GM23338 (cell line): ENCODE results near the gene KLK2. TPM values are rescaled to one million over a fixed set of nuclear protein-coding genes. Genes with fewer than 3 reads are reported as not detected.

ENCODE experiments used
- ATAC-seq: fragments of 200-7000 bp; cut with Tn5 transposase; 3 replicates; pipeline ENCODE4 v1.9.1; 2020
- DNase-seq: peaks from one replicate; pipeline ENCODE4 v3.0.0-alpha.2; 2015; ENCODE audit warnings: low spot score
- H2AFZ ChIP-seq: fragments of 200-600 bp; sonication (generic); 2 replicates; pipeline ENCODE4 v1.8.0; 2016; ENCODE audit warnings: antibody characterized with exemption, mild to moderate bottlenecking, moderate library complexity
- H3F3A ChIP-seq: fragments of 200-600 bp; sonication (generic); replicated peaks from 2 replicates; pipeline ENCODE4 v1.8.0; 2017; ENCODE audit warnings: antibody characterized with exemption, mixed run types, low read depth
- H3K27ac ChIP-seq: fragments of 200-600 bp; sonication (generic); 2 replicates; pipeline ENCODE4 v1.6.1; 2016; ENCODE audit warnings: low read depth
- H3K27me3 ChIP-seq: fragments of 200-600 bp; sonication (generic); 2 replicates; pipeline ENCODE4 v1.8.0; 2016; ENCODE audit warnings: mild to moderate bottlenecking, mixed run types, moderate library complexity; ENCODE audit not compliant: insufficient read depth
- H3K36me3 ChIP-seq: fragments of 200-600 bp; sonication (generic); 2 replicates; pipeline ENCODE4 v1.8.0; 2016; ENCODE audit warnings: mild to moderate bottlenecking; ENCODE audit not compliant: insufficient read depth
- H3K4me1 ChIP-seq: fragments of 200-600 bp; sonication (generic); 2 replicates; pipeline ENCODE4 v1.8.0; 2016; ENCODE audit warnings: mild to moderate bottlenecking, moderate library complexity; ENCODE audit not compliant: insufficient read depth
- H3K4me2 ChIP-seq: fragments of 200-600 bp; sonication (generic); 2 replicates; pipeline ENCODE4 v1.7.1; 2017; ENCODE audit warnings: mixed run types
- H3K4me3 ChIP-seq: fragments of 200-600 bp; sonication (generic); 2 replicates; pipeline ENCODE4 v1.6.1; 2016; ENCODE audit warnings: mixed run types
- H3K79me2 ChIP-seq: fragments of 200-600 bp; sonication (generic); replicated peaks from 2 replicates; pipeline ENCODE4 v1.8.0; 2017; ENCODE audit warnings: mild to moderate bottlenecking; ENCODE audit not compliant: insufficient read depth
- H3K9me2 ChIP-seq: fragments of 200-600 bp; sonication (generic); 2 replicates; pipeline ENCODE4 v1.8.0; 2017; ENCODE audit not compliant: insufficient read depth
- H4K20me1 ChIP-seq: fragments of 200-600 bp; sonication (generic); replicated peaks from 2 replicates; pipeline ENCODE4 v1.8.0; 2017; ENCODE audit warnings: mild to moderate bottlenecking; ENCODE audit not compliant: insufficient read depth
- H3K27ac Mint-ChIP-seq: 2 replicates; pipeline ENCODE4 v1.8.0; 2020; ENCODE audit warnings: inconsistent platforms, mild to moderate bottlenecking, moderate library complexity, mixed read lengths
- H3K27me3 Mint-ChIP-seq: 3 replicates; pipeline ENCODE4 v1.8.0; 2022; ENCODE audit warnings: low read depth, mild to moderate bottlenecking, moderate library complexity, mixed read lengths, inconsistent platforms; ENCODE audit not compliant: insufficient read depth, poor library complexity
- H3K36me3 Mint-ChIP-seq: 3 replicates; pipeline ENCODE4 v1.8.0; 2021; ENCODE audit warnings: low read depth, mild to moderate bottlenecking, inconsistent platforms, moderate library complexity, mixed read lengths
- H3K4me1 Mint-ChIP-seq: 3 replicates; pipeline ENCODE4 v1.8.0; 2020; ENCODE audit warnings: mild to moderate bottlenecking, inconsistent platforms, mixed read lengths
- H3K4me3 Mint-ChIP-seq: 3 replicates; pipeline ENCODE4 v1.8.0; 2021; ENCODE audit warnings: moderate library complexity, mild to moderate bottlenecking, inconsistent platforms, mixed read lengths
- H3K9me3 Mint-ChIP-seq: 3 replicates; pipeline ENCODE4 v1.8.0; 2020; ENCODE audit warnings: moderate library complexity, mild to moderate bottlenecking, inconsistent platforms, mixed read lengths
- CREB1 ChIP-seq: fragments of 250-450 bp; sonication (Bioruptor Pico); IDR thresholded peaks from 2 replicates; pipeline ENCODE4 v1.5.0; 2020; ENCODE audit warnings: low read depth, mild to moderate bottlenecking, moderate library complexity
- EZH2 ChIP-seq: fragments of 200-600 bp; sonication (generic); IDR thresholded peaks from one replicate; pipeline ENCODE4 v1.8.0; 2017; ENCODE audit warnings: antibody characterized with exemption, mild to moderate bottlenecking, low read depth; ENCODE audit not compliant: unreplicated experiment
- EZH2phosphoT487 ChIP-seq: fragments of 200-600 bp; sonication (generic); IDR thresholded peaks from one replicate; pipeline ENCODE4 v1.8.1; 2018; ENCODE audit warnings: antibody characterized with exemption; ENCODE audit not compliant: unreplicated experiment
- JUNB ChIP-seq: IDR thresholded peaks from one replicate; pipeline ENCODE4 v1.6.1; 2016; ENCODE audit warnings: antibody characterized with exemption; ENCODE audit not compliant: unreplicated experiment
- NANOG ChIP-seq: IDR thresholded peaks from 2 replicates; pipeline ENCODE4 v1.6.1; 2016; ENCODE audit warnings: antibody characterized with exemption, borderline replicate concordance
- STAT1 ChIP-seq: IDR thresholded peaks from one replicate; pipeline ENCODE4 v1.6.1; 2016; ENCODE audit warnings: antibody characterized with exemption; ENCODE audit not compliant: unreplicated experiment
- ZNF114 ChIP-seq: fragments of 250-450 bp; sonication (Bioruptor Pico); IDR thresholded peaks from 2 replicates; pipeline ENCODE4 v1.5.0; 2020; ENCODE audit warnings: mild to moderate bottlenecking, moderate library complexity
- ZNF331 ChIP-seq: fragments of 250-450 bp; sonication (Bioruptor Pico); IDR thresholded peaks from 2 replicates; pipeline ENCODE4 v1.5.0; 2020; ENCODE audit warnings: low read depth, mild to moderate bottlenecking, moderate library complexity
- polyA plus RNA-seq: library from polyadenylated mRNA; unstranded; fragments of >200 nt; fragmentation: Nextera tagmentation; extraction: Ambion mirVana; gene quantifications from 2 replicates; pipeline ENCODE4 v1.2.1, GENCODE V29; 2016
- total RNA-seq: library from RNA; depleted of rRNA; stranded (reverse); fragments of >200 nt; shearing (Covaris generic); gene quantifications from 2 replicates; pipeline ENCODE4 v1.2.3, GENCODE V29; 2014
- TF ChIP-seq, protein P1 (sequence below): IDR thresholded peaks from one replicate; pipeline ENCODE4 v1.6.1; 2018; ENCODE audit warnings: antibody characterized with exemption; ENCODE audit not compliant: unreplicated experiment
- TF ChIP-seq, protein P2 (sequence below), 2 experiments: fragments of 200-600 bp in 1 of 2; sonication (generic) in 1 of 2; conservative IDR thresholded peaks; 2 replicates each; pipeline versions ENCODE4 v1.5.1 to v1.6.1; 2016 to 2017; ENCODE audit warnings: antibody characterized with exemption in 2 of 2, low read depth in 2 of 2, mild to moderate bottlenecking in 2 of 2, moderate library complexity in 1 of 2
- TF ChIP-seq, protein P3 (sequence below): fragments of 250-450 bp; sonication (Bioruptor Pico); IDR thresholded peaks from 2 replicates; pipeline ENCODE4 v1.5.0; 2020; ENCODE audit warnings: mild to moderate bottlenecking, moderate library complexity
- TF ChIP-seq, protein P4 (sequence below): IDR thresholded peaks from 2 replicates; pipeline ENCODE4 v1.6.1; 2016; ENCODE audit warnings: antibody characterized with exemption

The KLK2 gene
- total and polyA plus RNA-seq, 2 experiments from 2014 or later = 0.18 to 0.69 TPM

DNA sequence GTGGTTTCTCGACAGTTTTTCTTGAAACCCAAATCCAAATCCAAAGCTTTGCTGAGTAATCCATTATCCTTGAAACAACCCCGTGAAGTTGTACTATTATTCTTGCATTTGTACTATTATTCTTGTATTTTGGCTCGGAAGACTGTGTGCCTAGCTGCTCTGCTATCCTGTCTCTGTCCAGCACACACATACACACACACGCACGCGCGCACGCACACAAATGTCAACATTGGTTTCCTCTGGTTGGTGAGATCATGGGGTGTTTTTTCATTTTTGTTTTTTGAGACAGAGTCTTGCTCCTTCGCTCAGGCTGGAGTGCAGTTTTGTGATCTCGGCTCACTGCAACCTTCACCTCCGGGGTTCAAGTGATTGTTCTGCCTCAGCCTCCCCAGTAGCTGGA is 52.9 kb downstream of the KLK2 start:
- Histone ChIP-seq H2AFZ (no peak overlapping the region), H4K20me1 (no peaks in the 10 kb centered on the region), H3K9me2 (no peaks in the 10 kb centered on the region), H3K79me2 (no peaks in the 10 kb centered on the region), H3F3A (no peaks in the 10 kb centered on the region), H3K4me3 (no peak overlapping the region), H3K36me3 (no peaks in the 10 kb centered on the region), H3K4me1 (peaks cover 9% of the 10 kb centered on the region; the same call in 1 of the 2 replicates), H3K27me3 (no peaks in the 10 kb centered on the region), H3K4me2 (no peak overlapping the region), H3K27ac (no peak overlapping the region)
- DNase-seq = no peak
- peaks cover 17% of the 10 kb centered on the region for H3K4me1 Mint-ChIP-seq
- no peak for TF ChIP-seq ZNF114 (CRISPR knock-in tag)
- TF ChIP-seq EZH2 = no peak
- TF ChIP-seq, protein P1, sequence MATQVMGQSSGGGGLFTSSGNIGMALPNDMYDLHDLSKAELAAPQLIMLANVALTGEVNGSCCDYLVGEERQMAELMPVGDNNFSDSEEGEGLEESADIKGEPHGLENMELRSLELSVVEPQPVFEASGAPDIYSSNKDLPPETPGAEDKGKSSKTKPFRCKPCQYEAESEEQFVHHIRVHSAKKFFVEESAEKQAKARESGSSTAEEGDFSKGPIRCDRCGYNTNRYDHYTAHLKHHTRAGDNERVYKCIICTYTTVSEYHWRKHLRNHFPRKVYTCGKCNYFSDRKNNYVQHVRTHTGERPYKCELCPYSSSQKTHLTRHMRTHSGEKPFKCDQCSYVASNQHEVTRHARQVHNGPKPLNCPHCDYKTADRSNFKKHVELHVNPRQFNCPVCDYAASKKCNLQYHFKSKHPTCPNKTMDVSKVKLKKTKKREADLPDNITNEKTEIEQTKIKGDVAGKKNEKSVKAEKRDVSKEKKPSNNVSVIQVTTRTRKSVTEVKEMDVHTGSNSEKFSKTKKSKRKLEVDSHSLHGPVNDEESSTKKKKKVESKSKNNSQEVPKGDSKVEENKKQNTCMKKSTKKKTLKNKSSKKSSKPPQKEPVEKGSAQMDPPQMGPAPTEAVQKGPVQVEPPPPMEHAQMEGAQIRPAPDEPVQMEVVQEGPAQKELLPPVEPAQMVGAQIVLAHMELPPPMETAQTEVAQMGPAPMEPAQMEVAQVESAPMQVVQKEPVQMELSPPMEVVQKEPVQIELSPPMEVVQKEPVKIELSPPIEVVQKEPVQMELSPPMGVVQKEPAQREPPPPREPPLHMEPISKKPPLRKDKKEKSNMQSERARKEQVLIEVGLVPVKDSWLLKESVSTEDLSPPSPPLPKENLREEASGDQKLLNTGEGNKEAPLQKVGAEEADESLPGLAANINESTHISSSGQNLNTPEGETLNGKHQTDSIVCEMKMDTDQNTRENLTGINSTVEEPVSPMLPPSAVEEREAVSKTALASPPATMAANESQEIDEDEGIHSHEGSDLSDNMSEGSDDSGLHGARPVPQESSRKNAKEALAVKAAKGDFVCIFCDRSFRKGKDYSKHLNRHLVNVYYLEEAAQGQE = no peak
- no peak for TF ChIP-seq NANOG
- no peak for TF ChIP-seq ZNF331 (CRISPR knock-in tag)
- TF ChIP-seq, protein P2, sequence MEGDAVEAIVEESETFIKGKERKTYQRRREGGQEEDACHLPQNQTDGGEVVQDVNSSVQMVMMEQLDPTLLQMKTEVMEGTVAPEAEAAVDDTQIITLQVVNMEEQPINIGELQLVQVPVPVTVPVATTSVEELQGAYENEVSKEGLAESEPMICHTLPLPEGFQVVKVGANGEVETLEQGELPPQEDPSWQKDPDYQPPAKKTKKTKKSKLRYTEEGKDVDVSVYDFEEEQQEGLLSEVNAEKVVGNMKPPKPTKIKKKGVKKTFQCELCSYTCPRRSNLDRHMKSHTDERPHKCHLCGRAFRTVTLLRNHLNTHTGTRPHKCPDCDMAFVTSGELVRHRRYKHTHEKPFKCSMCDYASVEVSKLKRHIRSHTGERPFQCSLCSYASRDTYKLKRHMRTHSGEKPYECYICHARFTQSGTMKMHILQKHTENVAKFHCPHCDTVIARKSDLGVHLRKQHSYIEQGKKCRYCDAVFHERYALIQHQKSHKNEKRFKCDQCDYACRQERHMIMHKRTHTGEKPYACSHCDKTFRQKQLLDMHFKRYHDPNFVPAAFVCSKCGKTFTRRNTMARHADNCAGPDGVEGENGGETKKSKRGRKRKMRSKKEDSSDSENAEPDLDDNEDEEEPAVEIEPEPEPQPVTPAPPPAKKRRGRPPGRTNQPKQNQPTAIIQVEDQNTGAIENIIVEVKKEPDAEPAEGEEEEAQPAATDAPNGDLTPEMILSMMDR (conservative IDR thresholded peaks at IDR 0.05; ENCODE audit: low read depth in 2 of 2) = no peak
- no peak for TF ChIP-seq EZH2phosphoT487
- TF ChIP-seq, protein P3, sequence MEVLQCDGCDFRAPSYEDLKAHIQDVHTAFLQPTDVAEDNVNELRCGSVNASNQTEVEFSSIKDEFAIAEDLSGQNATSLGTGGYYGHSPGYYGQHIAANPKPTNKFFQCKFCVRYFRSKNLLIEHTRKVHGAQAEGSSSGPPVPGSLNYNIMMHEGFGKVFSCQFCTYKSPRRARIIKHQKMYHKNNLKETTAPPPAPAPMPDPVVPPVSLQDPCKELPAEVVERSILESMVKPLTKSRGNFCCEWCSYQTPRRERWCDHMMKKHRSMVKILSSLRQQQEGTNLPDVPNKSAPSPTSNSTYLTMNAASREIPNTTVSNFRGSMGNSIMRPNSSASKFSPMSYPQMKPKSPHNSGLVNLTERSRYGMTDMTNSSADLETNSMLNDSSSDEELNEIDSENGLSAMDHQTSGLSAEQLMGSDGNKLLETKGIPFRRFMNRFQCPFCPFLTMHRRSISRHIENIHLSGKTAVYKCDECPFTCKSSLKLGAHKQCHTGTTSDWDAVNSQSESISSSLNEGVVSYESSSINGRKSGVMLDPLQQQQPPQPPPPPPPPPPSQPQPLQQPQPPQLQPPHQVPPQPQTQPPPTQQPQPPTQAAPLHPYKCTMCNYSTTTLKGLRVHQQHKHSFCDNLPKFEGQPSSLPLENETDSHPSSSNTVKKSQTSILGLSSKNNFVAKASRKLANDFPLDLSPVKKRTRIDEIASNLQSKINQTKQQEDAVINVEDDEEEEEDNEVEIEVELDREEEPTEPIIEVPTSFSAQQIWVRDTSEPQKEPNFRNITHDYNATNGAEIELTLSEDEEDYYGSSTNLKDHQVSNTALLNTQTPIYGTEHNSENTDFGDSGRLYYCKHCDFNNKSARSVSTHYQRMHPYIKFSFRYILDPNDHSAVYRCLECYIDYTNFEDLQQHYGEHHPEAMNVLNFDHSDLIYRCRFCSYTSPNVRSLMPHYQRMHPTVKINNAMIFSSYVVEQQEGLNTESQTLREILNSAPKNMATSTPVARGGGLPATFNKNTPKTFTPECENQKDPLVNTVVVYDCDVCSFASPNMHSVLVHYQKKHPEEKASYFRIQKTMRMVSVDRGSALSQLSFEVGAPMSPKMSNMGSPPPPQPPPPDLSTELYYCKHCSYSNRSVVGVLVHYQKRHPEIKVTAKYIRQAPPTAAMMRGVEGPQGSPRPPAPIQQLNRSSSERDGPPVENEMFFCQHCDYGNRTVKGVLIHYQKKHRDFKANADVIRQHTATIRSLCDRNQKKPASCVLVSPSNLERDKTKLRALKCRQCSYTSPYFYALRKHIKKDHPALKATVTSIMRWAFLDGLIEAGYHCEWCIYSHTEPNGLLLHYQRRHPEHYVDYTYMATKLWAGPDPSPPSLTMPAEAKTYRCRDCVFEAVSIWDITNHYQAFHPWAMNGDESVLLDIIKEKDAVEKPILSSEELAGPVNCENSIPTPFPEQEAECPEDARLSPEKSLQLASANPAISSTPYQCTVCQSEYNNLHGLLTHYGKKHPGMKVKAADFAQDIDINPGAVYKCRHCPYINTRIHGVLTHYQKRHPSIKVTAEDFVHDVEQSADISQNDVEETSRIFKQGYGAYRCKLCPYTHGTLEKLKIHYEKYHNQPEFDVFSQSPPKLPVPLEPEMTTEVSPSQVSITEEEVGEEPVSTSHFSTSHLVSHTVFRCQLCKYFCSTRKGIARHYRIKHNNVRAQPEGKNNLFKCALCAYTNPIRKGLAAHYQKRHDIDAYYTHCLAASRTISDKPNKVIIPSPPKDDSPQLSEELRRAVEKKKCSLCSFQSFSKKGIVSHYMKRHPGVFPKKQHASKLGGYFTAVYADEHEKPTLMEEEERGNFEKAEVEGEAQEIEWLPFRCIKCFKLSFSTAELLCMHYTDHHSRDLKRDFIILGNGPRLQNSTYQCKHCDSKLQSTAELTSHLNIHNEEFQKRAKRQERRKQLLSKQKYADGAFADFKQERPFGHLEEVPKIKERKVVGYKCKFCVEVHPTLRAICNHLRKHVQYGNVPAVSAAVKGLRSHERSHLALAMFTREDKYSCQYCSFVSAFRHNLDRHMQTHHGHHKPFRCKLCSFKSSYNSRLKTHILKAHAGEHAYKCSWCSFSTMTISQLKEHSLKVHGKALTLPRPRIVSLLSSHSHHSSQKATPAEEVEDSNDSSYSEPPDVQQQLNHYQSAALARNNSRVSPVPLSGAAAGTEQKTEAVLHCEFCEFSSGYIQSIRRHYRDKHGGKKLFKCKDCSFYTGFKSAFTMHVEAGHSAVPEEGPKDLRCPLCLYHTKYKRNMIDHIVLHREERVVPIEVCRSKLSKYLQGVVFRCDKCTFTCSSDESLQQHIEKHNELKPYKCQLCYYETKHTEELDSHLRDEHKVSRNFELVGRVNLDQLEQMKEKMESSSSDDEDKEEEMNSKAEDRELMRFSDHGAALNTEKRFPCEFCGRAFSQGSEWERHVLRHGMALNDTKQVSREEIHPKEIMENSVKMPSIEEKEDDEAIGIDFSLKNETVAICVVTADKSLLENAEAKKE (CRISPR knock-in tag) = no peak
- TF ChIP-seq STAT1 = no peak
- no peak for TF ChIP-seq JUNB
- TF ChIP-seq, protein P4, sequence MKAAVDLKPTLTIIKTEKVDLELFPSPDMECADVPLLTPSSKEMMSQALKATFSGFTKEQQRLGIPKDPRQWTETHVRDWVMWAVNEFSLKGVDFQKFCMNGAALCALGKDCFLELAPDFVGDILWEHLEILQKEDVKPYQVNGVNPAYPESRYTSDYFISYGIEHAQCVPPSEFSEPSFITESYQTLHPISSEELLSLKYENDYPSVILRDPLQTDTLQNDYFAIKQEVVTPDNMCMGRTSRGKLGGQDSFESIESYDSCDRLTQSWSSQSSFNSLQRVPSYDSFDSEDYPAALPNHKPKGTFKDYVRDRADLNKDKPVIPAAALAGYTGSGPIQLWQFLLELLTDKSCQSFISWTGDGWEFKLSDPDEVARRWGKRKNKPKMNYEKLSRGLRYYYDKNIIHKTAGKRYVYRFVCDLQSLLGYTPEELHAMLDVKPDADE = no peak
- no peak for TF ChIP-seq CREB1 (CRISPR knock-in tag)
- H3K27ac Mint-ChIP-seq = no peak overlapping the region
- no peaks in the 10 kb centered on the region; the same call in 1 of the 3 replicates for H3K9me3 Mint-ChIP-seq
- no peak for ATAC-seq
- H3K27me3 Mint-ChIP-seq = peaks cover 13% of the 10 kb centered on the region
- H3K4me3 Mint-ChIP-seq = no peak overlapping the region
- no peaks in the 10 kb centered on the region for H3K36me3 Mint-ChIP-seq
